GM12872 (cell line): Measurements from ENCODE around the gene CCT8.

Experiments
- TF ChIP-seq, protein P1 (sequence below): IDR thresholded peaks from 3 replicates; pipeline ENCODE4 v1.5.1; 2011; ENCODE audit warnings: low read depth, mild to moderate bottlenecking, low read length, moderate library complexity; ENCODE audit not compliant: insufficient read depth

The CCT8 gene

DNA sequence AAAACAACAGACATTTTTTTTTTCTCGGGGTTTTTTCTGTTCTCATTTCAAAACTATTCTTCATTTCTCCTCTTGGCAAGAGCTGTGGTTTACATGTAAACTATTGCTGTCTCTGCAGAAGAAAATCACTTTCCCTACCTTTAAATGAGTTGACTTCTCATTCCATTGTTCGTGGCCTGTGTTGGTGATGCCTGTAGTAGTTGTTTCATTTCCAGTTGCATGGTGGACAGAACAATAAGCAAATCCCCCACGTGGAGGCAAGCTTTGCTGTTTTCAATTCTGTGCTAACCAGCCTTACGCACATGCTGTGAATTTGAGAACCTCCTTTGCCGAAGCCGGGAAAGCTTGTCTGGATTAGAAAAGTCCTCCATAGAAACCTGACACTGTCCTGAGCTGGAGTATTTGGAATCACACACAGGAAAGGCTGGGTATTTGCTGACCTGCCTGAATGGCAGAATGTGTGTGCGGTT lies 30.8 kb upstream of the CCT8 start:
- TF ChIP-seq, protein P1, sequence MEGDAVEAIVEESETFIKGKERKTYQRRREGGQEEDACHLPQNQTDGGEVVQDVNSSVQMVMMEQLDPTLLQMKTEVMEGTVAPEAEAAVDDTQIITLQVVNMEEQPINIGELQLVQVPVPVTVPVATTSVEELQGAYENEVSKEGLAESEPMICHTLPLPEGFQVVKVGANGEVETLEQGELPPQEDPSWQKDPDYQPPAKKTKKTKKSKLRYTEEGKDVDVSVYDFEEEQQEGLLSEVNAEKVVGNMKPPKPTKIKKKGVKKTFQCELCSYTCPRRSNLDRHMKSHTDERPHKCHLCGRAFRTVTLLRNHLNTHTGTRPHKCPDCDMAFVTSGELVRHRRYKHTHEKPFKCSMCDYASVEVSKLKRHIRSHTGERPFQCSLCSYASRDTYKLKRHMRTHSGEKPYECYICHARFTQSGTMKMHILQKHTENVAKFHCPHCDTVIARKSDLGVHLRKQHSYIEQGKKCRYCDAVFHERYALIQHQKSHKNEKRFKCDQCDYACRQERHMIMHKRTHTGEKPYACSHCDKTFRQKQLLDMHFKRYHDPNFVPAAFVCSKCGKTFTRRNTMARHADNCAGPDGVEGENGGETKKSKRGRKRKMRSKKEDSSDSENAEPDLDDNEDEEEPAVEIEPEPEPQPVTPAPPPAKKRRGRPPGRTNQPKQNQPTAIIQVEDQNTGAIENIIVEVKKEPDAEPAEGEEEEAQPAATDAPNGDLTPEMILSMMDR = no peak

DNA sequence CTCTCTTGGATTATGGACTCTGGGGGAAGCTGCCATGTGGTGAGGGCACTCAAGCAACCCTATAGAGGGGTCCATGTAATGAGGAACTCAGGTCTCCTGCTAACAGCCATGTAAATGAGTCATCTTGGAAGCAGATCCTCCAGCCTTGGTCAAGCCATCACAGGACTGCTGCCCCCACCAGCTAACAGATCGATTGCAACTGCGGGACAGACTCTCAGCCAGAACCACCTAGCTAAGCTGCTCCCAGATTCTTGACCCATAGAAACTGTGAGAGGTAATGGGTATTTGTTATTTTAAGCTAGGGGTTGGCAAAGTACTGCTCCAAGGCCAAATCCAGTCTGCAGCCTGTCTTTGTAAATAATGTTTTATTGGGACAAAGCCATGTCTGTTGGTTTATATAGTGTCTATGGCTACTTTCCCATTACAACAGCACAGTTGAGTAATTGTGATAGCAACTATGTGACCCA lies 29.4 kb upstream of the CCT8 start:
- TF ChIP-seq, protein P1 = no peak

GRCh38 chr21:29098156-29098555 lies 24.7 kb upstream of the CCT8 start:
- TF ChIP-seq, protein P1 = no peak

DNA sequence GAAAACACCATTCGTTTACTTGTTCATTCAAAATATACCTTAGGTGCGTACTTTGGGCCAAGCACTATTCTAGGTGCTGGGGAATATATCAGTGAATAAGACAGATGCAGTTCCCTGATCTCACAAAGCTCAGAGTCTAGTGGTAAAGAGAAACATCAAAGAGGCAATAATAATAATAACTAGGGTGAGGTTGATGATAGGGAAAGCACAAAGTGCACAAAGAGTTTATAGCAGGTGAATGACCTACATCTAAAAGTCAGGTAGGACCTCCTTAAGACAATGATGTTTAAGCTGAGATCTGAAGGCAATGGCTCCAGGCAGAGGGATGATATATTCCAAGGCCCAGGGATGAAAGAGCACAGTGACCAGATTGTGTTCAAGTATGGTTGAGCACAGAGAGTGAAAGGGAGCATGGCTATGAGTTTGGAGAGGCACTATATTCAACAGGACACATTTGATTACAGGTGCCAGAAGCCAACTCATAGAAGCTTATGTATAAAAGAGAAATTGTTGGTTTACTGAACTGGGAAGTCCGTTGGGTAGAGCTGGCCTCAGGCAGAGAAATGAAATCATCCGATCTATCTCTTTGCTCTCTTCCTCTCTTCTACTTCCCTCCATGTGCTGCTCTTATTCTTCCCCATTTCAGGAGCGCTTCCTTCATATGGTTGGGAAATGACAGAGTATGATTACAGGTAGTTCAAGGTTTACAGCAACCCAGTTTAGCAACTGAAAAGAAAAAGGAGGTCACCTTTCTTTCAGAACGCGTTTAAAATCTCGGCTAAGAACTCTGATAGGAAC lies 23.0 kb upstream of the CCT8 start:
- TF ChIP-seq, protein P1 = no peak

- TF ChIP-seq, protein P1 = no peak
Observed at GRCh38 chr21:29092102-29092959, 18.9 kb upstream of the CCT8 start.

- TF ChIP-seq, protein P1 = no peak
Observed at GRCh38 chr21:29091033-29091432, 17.6 kb upstream of the CCT8 start.

DNA sequence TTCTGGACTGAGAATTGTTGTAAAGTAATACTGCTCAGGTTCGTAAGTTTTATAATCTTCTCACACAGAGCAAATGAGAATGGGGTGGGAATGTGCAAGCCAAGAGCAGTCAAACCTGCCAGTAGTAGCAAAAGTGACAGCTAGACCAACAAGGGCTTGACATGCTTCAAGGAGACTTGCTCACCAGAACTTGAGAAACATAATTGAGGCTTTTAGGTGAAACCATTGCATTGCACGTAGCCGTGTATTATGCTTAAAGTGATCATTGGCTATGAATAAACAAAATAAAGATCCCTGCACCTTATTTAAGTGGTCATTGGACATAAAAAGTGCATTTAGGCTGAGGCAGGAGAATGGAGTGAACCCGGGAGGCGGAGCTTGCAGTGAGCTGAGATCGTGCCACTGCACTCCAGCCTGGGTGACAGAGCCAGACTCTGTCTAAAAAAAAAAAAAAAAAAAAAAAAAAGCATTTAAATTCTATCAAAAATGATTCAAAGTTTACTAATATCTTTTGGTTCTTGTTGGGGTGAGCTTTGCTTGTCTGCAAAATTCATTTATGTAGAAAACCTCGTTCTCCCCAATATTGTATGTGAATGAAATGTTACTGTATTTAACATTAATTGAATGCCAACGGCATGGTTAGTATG lies 11.8 kb upstream of the CCT8 start:
- TF ChIP-seq, protein P1 = no peak
